ENCODE results near the gene NCAM1. TPM values are rescaled to one million over a fixed set of nuclear protein-coding genes. Genes with fewer than 3 reads are reported as not detected.

The NCAM1 gene
- total RNA-seq, 1 experiment from 2014 or later: not detected

GRCh38 chr11:113278925-113279324 lies 317.7 kb downstream of the NCAM1 start:
- Histone ChIP-seq H3K4me1 (ENCODE audit: insufficient read depth, low read length) (no peaks in the 10 kb centered on the region), H3K79me2 (ENCODE audit: low read length) (no peaks in the 10 kb centered on the region), H3K27ac (ENCODE audit: low read length) (no peak overlapping the region), H3F3A (ENCODE audit: low read length, unreplicated experiment) (no peaks in the 10 kb centered on the region), H4K20me1 (ENCODE audit: low read length) (no peaks in the 10 kb centered on the region), H3K27me3 (ENCODE audit: low read length) (peaks cover 38% of the 10 kb centered on the region), H3K9ac (ENCODE audit: low read length) (no peak overlapping the region), H3K9me3 (ENCODE audit: low read length) (no peaks in the 10 kb centered on the region), H3K4me2 (ENCODE audit: low read length) (no peak overlapping the region), H3K36me3 (ENCODE audit: low read depth, low read length) (no peaks in the 10 kb centered on the region), H3K9me2 (replicated peaks; ENCODE audit: low read length) (no peaks in the 10 kb centered on the region), H3K4me3 (ENCODE audit: low read length) (no peak overlapping the region), H2AFZ (ENCODE audit: low read length) (no peak overlapping the region)
- POLR2A ChIA-PET (ENCODE audit: unreplicated experiment): no interaction called here
- no TSS peak for BruUV-seq (replicated peaks)
- intact Hi-C loops (cut with micrococcal nuclease): no loop called here
- CTCF ChIA-PET: no interaction called here
- DNase-seq (no peak), ATAC-seq (no peak)
- TF ChIP-seq, protein P1, sequence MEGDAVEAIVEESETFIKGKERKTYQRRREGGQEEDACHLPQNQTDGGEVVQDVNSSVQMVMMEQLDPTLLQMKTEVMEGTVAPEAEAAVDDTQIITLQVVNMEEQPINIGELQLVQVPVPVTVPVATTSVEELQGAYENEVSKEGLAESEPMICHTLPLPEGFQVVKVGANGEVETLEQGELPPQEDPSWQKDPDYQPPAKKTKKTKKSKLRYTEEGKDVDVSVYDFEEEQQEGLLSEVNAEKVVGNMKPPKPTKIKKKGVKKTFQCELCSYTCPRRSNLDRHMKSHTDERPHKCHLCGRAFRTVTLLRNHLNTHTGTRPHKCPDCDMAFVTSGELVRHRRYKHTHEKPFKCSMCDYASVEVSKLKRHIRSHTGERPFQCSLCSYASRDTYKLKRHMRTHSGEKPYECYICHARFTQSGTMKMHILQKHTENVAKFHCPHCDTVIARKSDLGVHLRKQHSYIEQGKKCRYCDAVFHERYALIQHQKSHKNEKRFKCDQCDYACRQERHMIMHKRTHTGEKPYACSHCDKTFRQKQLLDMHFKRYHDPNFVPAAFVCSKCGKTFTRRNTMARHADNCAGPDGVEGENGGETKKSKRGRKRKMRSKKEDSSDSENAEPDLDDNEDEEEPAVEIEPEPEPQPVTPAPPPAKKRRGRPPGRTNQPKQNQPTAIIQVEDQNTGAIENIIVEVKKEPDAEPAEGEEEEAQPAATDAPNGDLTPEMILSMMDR (conservative IDR thresholded peaks at IDR 0.05; ENCODE audit: low read depth, low read length): no peak
- TF ChIP-seq EZH2phosphoT487 (IDR thresholded peaks at IDR 0.05; ENCODE audit: borderline replicate concordance, low read length) (no peak), EZH2 (IDR thresholded peaks at IDR 0.05; ENCODE audit: low read length, unreplicated experiment) (no peak)

- peaks cover 40% of the 10 kb centered on the region for H3K27me3 ChIP-seq (ENCODE audit: low read length)
- no peaks in the 10 kb centered on the region for H3K36me3 ChIP-seq (ENCODE audit: low read depth, low read length)
- DNase-seq (no peak), ATAC-seq (no peak)
- no peaks in the 10 kb centered on the region for H3K9me3 ChIP-seq (ENCODE audit: low read length)
- H3K4me3 ChIP-seq (ENCODE audit: low read length): no peak overlapping the region
- no peak overlapping the region for H3K27ac ChIP-seq (ENCODE audit: low read length)
- no peaks in the 10 kb centered on the region for H3F3A ChIP-seq (ENCODE audit: low read length, unreplicated experiment)
- H2AFZ ChIP-seq (ENCODE audit: low read length): no peak overlapping the region
- H3K79me2 ChIP-seq (ENCODE audit: low read length): no peaks in the 10 kb centered on the region
- BruUV-seq (replicated peaks): no TSS peak
- no peak overlapping the region for H3K9ac ChIP-seq (ENCODE audit: low read length)
- H3K4me1 ChIP-seq (ENCODE audit: insufficient read depth, low read length): no peaks in the 10 kb centered on the region
- H4K20me1 ChIP-seq (ENCODE audit: low read length): no peaks in the 10 kb centered on the region
- intact Hi-C loops (cut with micrococcal nuclease): no loop called here
- CTCF ChIA-PET: no interaction called here
- POLR2A ChIA-PET (ENCODE audit: unreplicated experiment): no interaction called here
- no peaks in the 10 kb centered on the region for H3K9me2 ChIP-seq (replicated peaks; ENCODE audit: low read length)
- TF ChIP-seq EZH2 (IDR thresholded peaks at IDR 0.05; ENCODE audit: low read length, unreplicated experiment): no peak
- TF ChIP-seq, protein P1 (conservative IDR thresholded peaks at IDR 0.05; ENCODE audit: low read depth, low read length): no peak
- no peak for TF ChIP-seq EZH2phosphoT487 (IDR thresholded peaks at IDR 0.05; ENCODE audit: borderline replicate concordance, low read length)
- no peak overlapping the region for H3K4me2 ChIP-seq (ENCODE audit: low read length)
Measured at GRCh38 chr11:113279591-113279990, 318.4 kb downstream of the NCAM1 start.

DNA sequence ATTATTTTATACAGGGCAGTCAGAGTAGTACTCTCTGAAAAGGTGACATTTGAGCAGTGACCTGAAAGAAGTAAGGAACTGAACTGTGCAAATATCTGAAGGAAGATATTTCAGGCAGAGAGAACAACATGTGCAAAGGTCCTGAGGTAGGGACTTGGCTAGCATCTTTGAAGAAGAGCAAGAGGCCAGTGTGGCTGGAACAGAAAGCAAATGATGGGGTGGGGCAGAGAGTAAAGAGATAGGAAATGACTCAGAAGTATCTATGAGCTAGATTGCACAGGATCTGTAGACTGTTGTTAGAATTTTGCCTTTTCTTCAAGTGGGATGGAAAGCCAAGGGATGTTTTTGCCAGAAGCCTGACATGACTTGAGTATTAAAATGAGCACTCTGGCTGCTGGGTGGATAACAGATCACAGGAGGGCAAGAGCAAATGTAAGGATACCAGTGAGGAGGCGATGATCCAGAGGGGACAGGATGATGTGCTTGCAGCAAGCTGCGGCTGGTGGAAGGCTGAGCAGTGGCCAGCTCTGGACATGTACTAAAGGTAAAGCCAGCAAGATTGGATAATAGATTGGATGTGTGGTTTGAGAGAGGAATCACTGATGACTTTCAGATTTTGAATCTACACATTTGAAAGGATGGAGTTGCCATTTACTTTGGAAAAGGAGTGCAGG lies 320.0 kb downstream of the NCAM1 start:
- ATAC-seq (no peak), DNase-seq (no peak)
- no peak overlapping the region for H3K4me3 ChIP-seq (ENCODE audit: low read length)
- H3K9me2 ChIP-seq (replicated peaks; ENCODE audit: low read length): no peaks in the 10 kb centered on the region
- H3K27ac ChIP-seq (ENCODE audit: low read length): no peak overlapping the region
- H3F3A ChIP-seq (ENCODE audit: low read length, unreplicated experiment): no peaks in the 10 kb centered on the region
- H3K4me1 ChIP-seq (ENCODE audit: insufficient read depth, low read length): no peaks in the 10 kb centered on the region
- no peaks in the 10 kb centered on the region for H3K36me3 ChIP-seq (ENCODE audit: low read depth, low read length)
- H3K9ac ChIP-seq (ENCODE audit: low read length): no peak overlapping the region
- H3K9me3 ChIP-seq (ENCODE audit: low read length): no peaks in the 10 kb centered on the region
- H3K27me3 ChIP-seq (ENCODE audit: low read length): peaks cover 36% of the 10 kb centered on the region
- H4K20me1 ChIP-seq (ENCODE audit: low read length): no peaks in the 10 kb centered on the region
- POLR2A ChIA-PET (ENCODE audit: unreplicated experiment): no interaction called here
- H3K4me2 ChIP-seq (ENCODE audit: low read length): no peak overlapping the region
- CTCF ChIA-PET: no interaction called here
- no peaks in the 10 kb centered on the region for H3K79me2 ChIP-seq (ENCODE audit: low read length)
- no TSS peak for BruUV-seq (replicated peaks)
- no peak overlapping the region for H2AFZ ChIP-seq (ENCODE audit: low read length)
- intact Hi-C loops (cut with micrococcal nuclease): no loop called here
- TF ChIP-seq EZH2phosphoT487 (IDR thresholded peaks at IDR 0.05; ENCODE audit: borderline replicate concordance, low read length) (no peak), EZH2 (IDR thresholded peaks at IDR 0.05; ENCODE audit: low read length, unreplicated experiment) (no peak)
- TF ChIP-seq, protein P1 (conservative IDR thresholded peaks at IDR 0.05; ENCODE audit: low read depth, low read length): no peak

Data from PC-3 (cell line).